Loucy (cell line): ENCODE results near the gene DYRK3.

Experiments
- H2AFZ ChIP-seq: fragments of 200-600 bp; sonication (generic); 2 replicates; pipeline ENCODE4 v1.6.0; 2016; ENCODE audit warnings: antibody characterized with exemption, mild to moderate bottlenecking, low read length, moderate library complexity
- H3F3A ChIP-seq: fragments of 200-600 bp; 2 replicates; pipeline ENCODE4 v1.6.0; 2016; ENCODE audit warnings: antibody characterized with exemption, low read depth, mild to moderate bottlenecking
- H3K27me3 ChIP-seq: fragments of 200-600 bp; sonication (generic); 2 replicates; pipeline ENCODE4 v1.6.1; 2014; ENCODE audit warnings: low read length, mild to moderate bottlenecking; ENCODE audit not compliant: insufficient read depth, poor library complexity, severe bottlenecking
- H3K36me3 ChIP-seq: fragments of 200-600 bp; sonication (generic); 2 replicates; pipeline ENCODE4 v1.6.1; 2016; ENCODE audit warnings: low read length; ENCODE audit not compliant: insufficient read depth
- H3K4me1 ChIP-seq: fragments of 200-600 bp; sonication (generic); 2 replicates; pipeline ENCODE4 v1.5.1; 2014; ENCODE audit warnings: low read length, mild to moderate bottlenecking; ENCODE audit not compliant: insufficient read depth, poor library complexity, severe bottlenecking
- H3K4me2 ChIP-seq: fragments of 200-600 bp; sonication (generic); 2 replicates; pipeline ENCODE4 v1.6.0; 2014; ENCODE audit warnings: antibody characterized with exemption, low read length, low read depth, mild to moderate bottlenecking; ENCODE audit not compliant: poor library complexity, severe bottlenecking
- H3K4me3 ChIP-seq: fragments of 200-600 bp; sonication (generic); 2 replicates; pipeline ENCODE4 v1.5.1; 2014; ENCODE audit warnings: low read length, mild to moderate bottlenecking, mixed read lengths; ENCODE audit not compliant: poor library complexity, severe bottlenecking
- H3K79me2 ChIP-seq: fragments of 200-600 bp; sonication (generic); 2 replicates; pipeline ENCODE4 v1.6.1; 2014; ENCODE audit warnings: low read length; ENCODE audit not compliant: insufficient read depth
- H3K9ac ChIP-seq: fragments of 200-600 bp; sonication (generic); 2 replicates; pipeline ENCODE4 v1.6.0; 2014; ENCODE audit warnings: mild to moderate bottlenecking, low read depth, low read length, moderate library complexity; ENCODE audit not compliant: poor library complexity, severe bottlenecking
- H3K9me2 ChIP-seq: fragments of 200-600 bp; sonication (generic); replicated peaks from 2 replicates; pipeline ENCODE4 v1.6.1; 2016; ENCODE audit warnings: low read depth, low read length, mixed read lengths
- H3K9me3 ChIP-seq: fragments of 200-600 bp; sonication (generic); 2 replicates; pipeline ENCODE4 v1.6.1; 2014; ENCODE audit warnings: mild to moderate bottlenecking, antibody characterized with exemption, low read length, low read depth; ENCODE audit not compliant: insufficient read depth
- H4K20me1 ChIP-seq: fragments of 200-600 bp; sonication (generic); 2 replicates; pipeline ENCODE4 v1.6.0; 2014; ENCODE audit warnings: antibody characterized with exemption, low read length, mild to moderate bottlenecking; ENCODE audit not compliant: insufficient read depth, poor library complexity, severe bottlenecking
- CTCF ChIP-seq: fragments of 200-600 bp; sonication (generic); conservative IDR thresholded peaks from 2 replicates; pipeline ENCODE4 v1.5.1; 2014; ENCODE audit warnings: mild to moderate bottlenecking, antibody characterized with exemption, low read length
- EZH2phosphoT487 ChIP-seq: fragments of 200-600 bp; IDR thresholded peaks from 2 replicates; pipeline ENCODE4 v1.6.1; 2018; ENCODE audit warnings: antibody characterized with exemption, mild to moderate bottlenecking, moderate library complexity, borderline replicate concordance

The DYRK3 gene

GRCh38 chr1:206635080-206635977, at the start of gene DYRK3:
TSS of gene DYRK3 (plus strand) at chr1:206635536. CDS start at chr1:206635704, 168 bp downstream.
- Histone ChIP-seq H3K4me3 (peak within 1 kb of the TSS; percentile 91), H3K9ac (peak within 1 kb of the TSS; percentile 86), H3K9me2 (no peaks in the 10 kb centered on the region), H3K36me3 (no peaks in the 10 kb centered on the region), H3K4me2 (peak within 1 kb of the TSS; percentile 89), H3F3A (no peaks in the 10 kb centered on the region), H3K4me1 (peaks cover 35% of the 10 kb centered on the region), H3K79me2 (peaks cover 49% of the 10 kb centered on the region), H3K9me3 (no peaks in the 10 kb centered on the region), H4K20me1 (peaks cover 7% of the 10 kb centered on the region), H3K27me3 (no peaks in the 10 kb centered on the region), H2AFZ (peak within 1 kb of the TSS; percentile 86)
- TF ChIP-seq EZH2phosphoT487 (no peak), CTCF (no peak)

- H4K20me1 ChIP-seq: peaks cover 18% of the 10 kb centered on the region
- no peak overlapping the region for H2AFZ ChIP-seq
- TF ChIP-seq CTCF: no peak
- no peak for TF ChIP-seq EZH2phosphoT487
- no peak overlapping the region for H3K4me2 ChIP-seq
- no peaks in the 10 kb centered on the region for H3K9me2 ChIP-seq
- no peaks in the 10 kb centered on the region; the same call in 1 of the 2 replicates for H3F3A ChIP-seq
- H3K9me3 ChIP-seq: no peaks in the 10 kb centered on the region
- H3K4me3 ChIP-seq: no peak overlapping the region
- H3K4me1 ChIP-seq: no peaks in the 10 kb centered on the region
- peaks cover 94% of the 10 kb centered on the region; the same call in 1 of the 2 replicates for H3K36me3 ChIP-seq
- peaks cover 15% of the 10 kb centered on the region; the same call in 1 of the 2 replicates for H3K79me2 ChIP-seq
- no peaks in the 10 kb centered on the region for H3K27me3 ChIP-seq
- H3K9ac ChIP-seq: no peak overlapping the region
Observed at GRCh38 chr1:206586501-206587445, 48.6 kb upstream of the DYRK3 start.

GRCh38 chr1:206587904-206588303, 47.4 kb upstream of the DYRK3 start:
- TF ChIP-seq CTCF: no peak
- no peak for TF ChIP-seq EZH2phosphoT487
- peaks cover 92% of the 10 kb centered on the region; the same call in 1 of the 2 replicates for H3K36me3 ChIP-seq

More at GRCh38 chr1:206587904-206588303, 47.4 kb upstream of the DYRK3 start:
- H3K4me3 ChIP-seq: no peak overlapping the region
- H3K79me2 ChIP-seq: peaks cover 4% of the 10 kb centered on the region; the same call in 1 of the 2 replicates
- H3K27me3 ChIP-seq: no peaks in the 10 kb centered on the region
- H3K9me2 ChIP-seq: no peaks in the 10 kb centered on the region
- H3K9ac ChIP-seq: no peak overlapping the region
- no peaks in the 10 kb centered on the region for H3K9me3 ChIP-seq
- H2AFZ ChIP-seq: no peak overlapping the region
- peaks cover 7% of the 10 kb centered on the region for H4K20me1 ChIP-seq
- H3K4me2 ChIP-seq: no peak overlapping the region
- H3F3A ChIP-seq: no peaks in the 10 kb centered on the region
- H3K4me1 ChIP-seq: no peaks in the 10 kb centered on the region
